Keratinocyte (primary cell): ENCODE measurements around the gene SMAD3.

Source experiments
- EZH2 ChIP-seq: IDR thresholded peaks from one replicate; pipeline ENCODE4 v1.6.1; 2012; ENCODE audit warnings: inconsistent platforms, mild to moderate bottlenecking, low read length, moderate library complexity
- TF ChIP-seq, protein P1 (sequence below), 3 experiments: IDR thresholded peaks in 1 of 3; conservative IDR thresholded peaks in 1 of 3; optimal IDR thresholded peaks in 1 of 3; 2 replicates in 2 of 3; 3 replicates in 1 of 3; pipeline versions ENCODE3 to v1.5.1; 2011; ENCODE audit warnings: low read length in 3 of 3, mild to moderate bottlenecking in 3 of 3, moderate library complexity in 2 of 3, control low read depth in 1 of 3, inconsistent platforms in 1 of 3; ENCODE audit not compliant: insufficient read depth in 2 of 3; ENCODE audit errors: extremely low read depth in 1 of 3

- no peak for TF ChIP-seq EZH2
- TF ChIP-seq, protein P1, sequence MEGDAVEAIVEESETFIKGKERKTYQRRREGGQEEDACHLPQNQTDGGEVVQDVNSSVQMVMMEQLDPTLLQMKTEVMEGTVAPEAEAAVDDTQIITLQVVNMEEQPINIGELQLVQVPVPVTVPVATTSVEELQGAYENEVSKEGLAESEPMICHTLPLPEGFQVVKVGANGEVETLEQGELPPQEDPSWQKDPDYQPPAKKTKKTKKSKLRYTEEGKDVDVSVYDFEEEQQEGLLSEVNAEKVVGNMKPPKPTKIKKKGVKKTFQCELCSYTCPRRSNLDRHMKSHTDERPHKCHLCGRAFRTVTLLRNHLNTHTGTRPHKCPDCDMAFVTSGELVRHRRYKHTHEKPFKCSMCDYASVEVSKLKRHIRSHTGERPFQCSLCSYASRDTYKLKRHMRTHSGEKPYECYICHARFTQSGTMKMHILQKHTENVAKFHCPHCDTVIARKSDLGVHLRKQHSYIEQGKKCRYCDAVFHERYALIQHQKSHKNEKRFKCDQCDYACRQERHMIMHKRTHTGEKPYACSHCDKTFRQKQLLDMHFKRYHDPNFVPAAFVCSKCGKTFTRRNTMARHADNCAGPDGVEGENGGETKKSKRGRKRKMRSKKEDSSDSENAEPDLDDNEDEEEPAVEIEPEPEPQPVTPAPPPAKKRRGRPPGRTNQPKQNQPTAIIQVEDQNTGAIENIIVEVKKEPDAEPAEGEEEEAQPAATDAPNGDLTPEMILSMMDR (optimal IDR thresholded peaks at IDR 0.05 in 1 of 3, IDR thresholded peaks at IDR 0.05 in 1 of 3, conservative IDR thresholded peaks at IDR 0.05 in 1 of 3; ENCODE audit: extremely low read depth in 1 of 3, insufficient read depth in 2 of 3, low read length in 3 of 3), result no peak
These were observed 55.6 kb downstream of the SMAD3 start for GRCh38 chr15:67120839-67121643.
